SK-N-SH (cell line): ENCODE measurements around the gene RBBP9.

ENCODE experiments used
- EZH2phosphoT487 ChIP-seq: fragments of 200-600 bp; sonication (generic); IDR thresholded peaks from 2 replicates; pipeline ENCODE4 v1.6.1; 2017; ENCODE audit warnings: low read depth, mixed run types, mild to moderate bottlenecking, antibody characterized with exemption, moderate library complexity, borderline replicate concordance
- FOXM1 ChIP-seq: IDR thresholded peaks from 2 replicates; pipeline ENCODE4 v1.4.0; 2012; ENCODE audit warnings: low read depth, mild to moderate bottlenecking
- NRF1 ChIP-seq: IDR thresholded peaks from 2 replicates; pipeline ENCODE4 v1.6.1; 2012; ENCODE audit warnings: low read depth, mild to moderate bottlenecking, low read length
- RFX5 ChIP-seq: IDR thresholded peaks from 2 replicates; pipeline ENCODE4 v1.6.1; 2012; ENCODE audit warnings: mild to moderate bottlenecking, improper control_type of control experiment, low read length
- TF ChIP-seq, protein P1 (sequence below): fragments of 200-600 bp; sonication (generic); IDR thresholded peaks from 2 replicates; pipeline ENCODE4 v1.6.1; 2017; ENCODE audit warnings: antibody characterized with exemption, mild to moderate bottlenecking, moderate library complexity
- TF ChIP-seq, protein P2 (sequence below): IDR thresholded peaks from 2 replicates; pipeline ENCODE4 v1.4.0; 2012; ENCODE audit warnings: low read depth, borderline replicate concordance

DNA sequence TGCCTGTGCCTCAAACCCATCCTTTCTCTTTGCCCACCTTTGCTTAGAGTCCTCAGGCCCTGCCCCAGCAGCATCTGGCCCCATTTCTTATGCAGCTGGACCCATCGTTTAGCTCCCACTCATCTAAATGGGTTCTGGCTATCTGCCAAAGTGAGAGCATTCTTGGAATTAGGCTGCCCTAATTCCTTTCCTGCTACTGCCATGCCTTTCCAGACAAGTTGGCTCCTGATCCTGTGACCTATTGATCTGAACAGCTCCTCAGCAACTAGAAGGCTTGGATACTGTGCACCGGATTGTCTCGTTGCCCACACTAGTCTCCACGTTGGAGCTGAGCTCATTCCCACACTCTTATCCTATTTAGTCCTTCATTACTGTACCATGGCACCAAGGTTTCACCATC, 53.1 kb downstream of the RBBP9 start:
- TF ChIP-seq, protein P1, sequence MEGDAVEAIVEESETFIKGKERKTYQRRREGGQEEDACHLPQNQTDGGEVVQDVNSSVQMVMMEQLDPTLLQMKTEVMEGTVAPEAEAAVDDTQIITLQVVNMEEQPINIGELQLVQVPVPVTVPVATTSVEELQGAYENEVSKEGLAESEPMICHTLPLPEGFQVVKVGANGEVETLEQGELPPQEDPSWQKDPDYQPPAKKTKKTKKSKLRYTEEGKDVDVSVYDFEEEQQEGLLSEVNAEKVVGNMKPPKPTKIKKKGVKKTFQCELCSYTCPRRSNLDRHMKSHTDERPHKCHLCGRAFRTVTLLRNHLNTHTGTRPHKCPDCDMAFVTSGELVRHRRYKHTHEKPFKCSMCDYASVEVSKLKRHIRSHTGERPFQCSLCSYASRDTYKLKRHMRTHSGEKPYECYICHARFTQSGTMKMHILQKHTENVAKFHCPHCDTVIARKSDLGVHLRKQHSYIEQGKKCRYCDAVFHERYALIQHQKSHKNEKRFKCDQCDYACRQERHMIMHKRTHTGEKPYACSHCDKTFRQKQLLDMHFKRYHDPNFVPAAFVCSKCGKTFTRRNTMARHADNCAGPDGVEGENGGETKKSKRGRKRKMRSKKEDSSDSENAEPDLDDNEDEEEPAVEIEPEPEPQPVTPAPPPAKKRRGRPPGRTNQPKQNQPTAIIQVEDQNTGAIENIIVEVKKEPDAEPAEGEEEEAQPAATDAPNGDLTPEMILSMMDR: no peak
- TF ChIP-seq, protein P2, sequence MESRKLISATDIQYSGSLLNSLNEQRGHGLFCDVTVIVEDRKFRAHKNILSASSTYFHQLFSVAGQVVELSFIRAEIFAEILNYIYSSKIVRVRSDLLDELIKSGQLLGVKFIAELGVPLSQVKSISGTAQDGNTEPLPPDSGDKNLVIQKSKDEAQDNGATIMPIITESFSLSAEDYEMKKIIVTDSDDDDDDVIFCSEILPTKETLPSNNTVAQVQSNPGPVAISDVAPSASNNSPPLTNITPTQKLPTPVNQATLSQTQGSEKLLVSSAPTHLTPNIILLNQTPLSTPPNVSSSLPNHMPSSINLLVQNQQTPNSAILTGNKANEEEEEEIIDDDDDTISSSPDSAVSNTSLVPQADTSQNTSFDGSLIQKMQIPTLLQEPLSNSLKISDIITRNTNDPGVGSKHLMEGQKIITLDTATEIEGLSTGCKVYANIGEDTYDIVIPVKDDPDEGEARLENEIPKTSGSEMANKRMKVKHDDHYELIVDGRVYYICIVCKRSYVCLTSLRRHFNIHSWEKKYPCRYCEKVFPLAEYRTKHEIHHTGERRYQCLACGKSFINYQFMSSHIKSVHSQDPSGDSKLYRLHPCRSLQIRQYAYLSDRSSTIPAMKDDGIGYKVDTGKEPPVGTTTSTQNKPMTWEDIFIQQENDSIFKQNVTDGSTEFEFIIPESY: no peak
- TF ChIP-seq NRF1: no peak
- no peak for TF ChIP-seq RFX5
- no peak for TF ChIP-seq FOXM1
- TF ChIP-seq EZH2phosphoT487: no peak
